ENCODE data around the gene GRK4.
"Not testable (repeated sequence)": the region's sequence is repeated elsewhere in the genome, so short reads cannot be mapped to it uniquely, and the experiment has no call there.

GRK4 gene

GRCh38 chr4:2942532-2943363, 20.6 kb upstream of the GRK4 start:
- no peak for DNase-seq

- no peak for DNase-seq
These were observed 19.8 kb upstream of the GRK4 start for GRCh38 chr4:2943364-2944090.

- no peak for DNase-seq
These were observed 19.3 kb upstream of the GRK4 start for GRCh38 chr4:2944091-2944482.

GRCh38 chr4:2944586-2945526, 18.5 kb upstream of the GRK4 start:
- no peak for DNase-seq

- not testable (repeated sequence) for DNase-seq
These were observed 17.5 kb upstream of the GRK4 start for GRCh38 chr4:2945619-2946604.

- no peak for DNase-seq
These were observed 16.4 kb upstream of the GRK4 start for GRCh38 chr4:2946812-2947600.

GRCh38 chr4:2947926-2948325, 15.4 kb upstream of the GRK4 start:
- no peak for DNase-seq

GRCh38 chr4:2948895-2949781, 14.2 kb upstream of the GRK4 start:
- peak in 1 of 2 experiments; percentile 33 for DNase-seq

GRCh38 chr4:2949782-2950125, 13.6 kb upstream of the GRK4 start:
- DNase-seq, result no peak

GRCh38 chr4:2950221-2950989, 13.0 kb upstream of the GRK4 start:
- no peak for DNase-seq

GRCh38 chr4:2953496-2953895, 9.9 kb upstream of the GRK4 start:
- DNase-seq, result no peak

- DNase-seq, result no peak
These were observed 8.8 kb upstream of the GRK4 start for GRCh38 chr4:2954358-2955185.

GRCh38 chr4:2955186-2956044, 8.0 kb upstream of the GRK4 start:
- not testable (repeated sequence) for DNase-seq

GRCh38 chr4:2958446-2958845, 4.9 kb upstream of the GRK4 start:
- no peak for DNase-seq

- not testable (repeated sequence) for DNase-seq
These were observed 2.9 kb upstream of the GRK4 start for GRCh38 chr4:2960450-2960849.

- peak in 1 of 2 experiments; percentile 27 for DNase-seq
These were observed 2.0 kb upstream of the GRK4 start for GRCh38 chr4:2961421-2961810.

- peak in 1 of 2 experiments; percentile 21 for DNase-seq
These were observed 1.4 kb upstream of the GRK4 start for GRCh38 chr4:2961811-2962441.

Measured in NCI-H524 (cell line).